ENCODE measurements around the gene RNF113B.

Gene RNF113B

DNA sequence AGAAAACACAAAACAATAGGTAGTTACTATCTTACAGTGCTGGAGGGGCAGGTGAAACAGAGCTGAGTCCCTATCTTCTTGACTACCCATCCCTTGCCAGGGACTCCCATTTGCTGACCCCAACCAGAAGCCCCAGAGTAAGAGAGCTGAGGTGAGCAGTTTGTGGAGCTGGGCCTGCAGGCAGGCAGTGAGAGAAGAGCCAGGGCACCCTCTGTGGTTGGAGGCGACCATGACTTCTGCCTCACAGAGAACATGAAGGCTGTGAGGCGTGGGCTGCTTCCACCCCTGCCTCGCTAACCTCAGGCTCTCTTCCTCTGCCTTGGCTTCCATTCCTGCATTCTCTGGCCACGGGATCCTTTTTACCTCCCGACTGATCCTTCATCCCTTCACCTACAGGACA is 47.5 kb upstream of the RNF113B start:
- no peak overlapping the region for H3K14ac ChIP-seq (ENCODE audit: low read length in 2 of 2)
- H3K4ac ChIP-seq (ENCODE audit: low read depth in 1 of 2, low read length in 2 of 2): peak overlapping the region; percentile 20 to 35
- DNase-seq: no peak
- H3K4me2 ChIP-seq (ENCODE audit: low read length, poor library complexity, severe bottlenecking): no peak overlapping the region
- 94% methylated on average over 5 of the region's 5 CpGs for WGBS
- peaks cover 9 to 13% of the 10 kb centered on the region in 2 experiments for H3K36me3 ChIP-seq (ENCODE audit: control insufficient read depth in 1 of 2, insufficient read depth in 2 of 2, low read depth in 1 of 2, low read length in 2 of 2)
- H3K4me3 ChIP-seq (ENCODE audit: insufficient read depth in 1 of 2, low read depth in 1 of 2, low read length in 2 of 2): no peak overlapping the region
- no peak overlapping the region for H3K27ac ChIP-seq (ENCODE audit: low read length, poor library complexity, severe bottlenecking)
- no peaks in the 10 kb centered on the region for H3K27me3 ChIP-seq (ENCODE audit: control insufficient read depth in 1 of 2, insufficient read depth in 1 of 2, low read length in 2 of 2)
- H2AFZ ChIP-seq (ENCODE audit: low read depth, low read length): no peak overlapping the region
- H2BK120ac ChIP-seq (ENCODE audit: low read depth, low read length): no peak overlapping the region
- H3K9me3 ChIP-seq (ENCODE audit: control insufficient read depth, low read length): no peaks in the 10 kb centered on the region
- no peak overlapping the region for H2BK5ac ChIP-seq (ENCODE audit: low read depth, low read length, poor library complexity, severe bottlenecking)
- H4K91ac ChIP-seq (ENCODE audit: low read length): peak overlapping the region; percentile 57
- peak overlapping the region; percentile 40 to 78 for H2BK12ac ChIP-seq (ENCODE audit: low read length in 2 of 2)
- H3K9ac ChIP-seq (ENCODE audit: low read length): no peak overlapping the region
- H3K23ac ChIP-seq (ENCODE audit: low read length in 2 of 2): no peak overlapping the region
- peak overlapping the region; percentile 25 for H2AK5ac ChIP-seq (ENCODE audit: low read length, severe bottlenecking)
- H2BK15ac ChIP-seq (ENCODE audit: low read depth, poor library complexity, severe bottlenecking): peak overlapping the region; percentile 40
- H3K18ac ChIP-seq (ENCODE audit: low read depth in 1 of 2, low read length in 2 of 2): no peak overlapping the region
- peaks cover 14% of the 10 kb centered on the region for H3K4me1 ChIP-seq (ENCODE audit: control insufficient read depth, insufficient read depth, low read depth, low read length)
- peaks cover 32% of the 10 kb centered on the region for H3K79me1 ChIP-seq (replicated peaks; ENCODE audit: low read length, poor library complexity, severe bottlenecking)
- peak overlapping the region; percentile 27 for H4K8ac ChIP-seq (ENCODE audit: low read length)

DNA sequence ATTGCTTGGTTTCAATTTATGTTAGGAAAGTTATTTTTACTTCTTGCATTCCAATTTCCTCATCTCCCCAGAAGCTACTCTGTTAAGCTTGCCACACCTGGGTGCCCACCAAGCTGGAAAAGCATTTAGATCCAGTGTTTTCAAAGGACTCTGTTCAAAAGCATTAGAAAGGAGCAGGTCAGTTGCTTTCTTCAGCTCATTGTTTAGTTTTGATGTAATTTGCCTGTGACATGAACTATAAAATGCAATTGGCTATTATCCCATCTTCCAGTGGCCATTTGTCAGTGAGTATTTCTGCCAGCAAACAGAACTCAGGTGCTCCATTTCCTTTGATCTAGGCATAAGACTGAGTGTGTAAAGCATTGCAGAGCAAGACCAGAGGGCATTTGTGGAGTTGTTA is 46.7 kb upstream of the RNF113B start:
- Histone ChIP-seq H3K18ac (ENCODE audit: low read depth in 1 of 2, low read length in 2 of 2) (no peak overlapping the region), H4K91ac (ENCODE audit: low read length) (peak overlapping the region; percentile 19), H2BK12ac (ENCODE audit: low read length in 2 of 2) (no peak overlapping the region), H3K4me2 (ENCODE audit: low read length, poor library complexity, severe bottlenecking) (no peak overlapping the region), H2AFZ (ENCODE audit: low read depth, low read length) (no peak overlapping the region), H3K23ac (ENCODE audit: low read length in 2 of 2) (no peak overlapping the region), H4K8ac (ENCODE audit: low read length) (no peak overlapping the region), H2BK5ac (ENCODE audit: low read depth, low read length, poor library complexity, severe bottlenecking) (no peak overlapping the region), H3K4me3 (ENCODE audit: insufficient read depth in 1 of 2, low read depth in 1 of 2, low read length in 2 of 2) (no peak overlapping the region), H2AK5ac (ENCODE audit: low read length, severe bottlenecking) (no peak overlapping the region), H3K4me1 (ENCODE audit: control insufficient read depth, insufficient read depth, low read depth, low read length) (peaks cover 14% of the 10 kb centered on the region), H2BK15ac (ENCODE audit: low read depth, poor library complexity, severe bottlenecking) (no peak overlapping the region), H3K4ac (ENCODE audit: low read depth in 1 of 2, low read length in 2 of 2) (no peak overlapping the region), H3K14ac (ENCODE audit: low read length in 2 of 2) (no peak overlapping the region), H3K9me3 (ENCODE audit: control insufficient read depth, low read length) (no peaks in the 10 kb centered on the region), H3K27ac (ENCODE audit: low read length, poor library complexity, severe bottlenecking) (peak overlapping the region; percentile 54), H3K9ac (ENCODE audit: low read length) (no peak overlapping the region), H3K36me3 (ENCODE audit: control insufficient read depth in 1 of 2, insufficient read depth in 2 of 2, low read depth in 1 of 2, low read length in 2 of 2) (peaks cover 9 to 13% of the 10 kb centered on the region in 2 experiments), H3K79me1 (replicated peaks; ENCODE audit: low read length, poor library complexity, severe bottlenecking) (peaks cover 33% of the 10 kb centered on the region), H2BK120ac (ENCODE audit: low read depth, low read length) (no peak overlapping the region), H3K27me3 (ENCODE audit: control insufficient read depth in 1 of 2, insufficient read depth in 1 of 2, low read length in 2 of 2) (no peaks in the 10 kb centered on the region)
- DNase-seq: no peak

DNA sequence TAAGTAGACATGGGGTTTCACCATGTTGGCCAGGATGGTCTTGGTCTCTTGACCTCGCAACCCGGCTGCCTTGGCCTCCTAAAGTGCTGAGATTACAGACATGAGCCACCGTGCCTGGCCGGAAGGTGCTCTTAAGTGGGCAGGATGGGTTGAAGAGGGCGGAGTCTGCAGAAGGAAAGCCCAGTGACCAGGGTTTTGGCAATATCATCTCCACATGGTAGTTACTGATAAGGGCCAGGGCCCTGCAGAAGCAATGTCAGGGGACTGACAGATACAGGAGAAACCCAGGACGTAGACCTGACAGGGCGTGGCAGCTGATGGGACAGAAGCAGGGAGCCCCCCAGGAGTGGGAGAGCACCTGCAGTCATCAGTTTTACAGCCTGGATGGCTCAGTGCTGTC is 45.7 kb upstream of the RNF113B start:
- no peak overlapping the region for H3K4me2 ChIP-seq (ENCODE audit: low read length, poor library complexity, severe bottlenecking)
- H2AK5ac ChIP-seq (ENCODE audit: low read length, severe bottlenecking): no peak overlapping the region
- H3K36me3 ChIP-seq (ENCODE audit: control insufficient read depth in 1 of 2, insufficient read depth in 2 of 2, low read depth in 1 of 2, low read length in 2 of 2): peaks cover 9 to 17% of the 10 kb centered on the region in 2 experiments
- H3K4me1 ChIP-seq (ENCODE audit: control insufficient read depth, insufficient read depth, low read depth, low read length): peaks cover 16% of the 10 kb centered on the region
- H3K79me1 ChIP-seq (replicated peaks; ENCODE audit: low read length, poor library complexity, severe bottlenecking): peaks cover 37% of the 10 kb centered on the region
- peak overlapping the region in 1 of 2 experiments; percentile 48 for H3K18ac ChIP-seq (ENCODE audit: low read depth in 1 of 2, low read length in 2 of 2)
- H3K4me3 ChIP-seq (ENCODE audit: insufficient read depth in 1 of 2, low read depth in 1 of 2, low read length in 2 of 2): no peak overlapping the region
- no peak overlapping the region for H3K9ac ChIP-seq (ENCODE audit: low read length)
- H2AFZ ChIP-seq (ENCODE audit: low read depth, low read length): no peak overlapping the region
- no peaks in the 10 kb centered on the region for H3K9me3 ChIP-seq (ENCODE audit: control insufficient read depth, low read length)
- no peaks in the 10 kb centered on the region for H3K27me3 ChIP-seq (ENCODE audit: control insufficient read depth in 1 of 2, insufficient read depth in 1 of 2, low read length in 2 of 2)
- no peak overlapping the region for H3K23ac ChIP-seq (ENCODE audit: low read length in 2 of 2)
- no peak overlapping the region for H3K14ac ChIP-seq (ENCODE audit: low read length in 2 of 2)
- no peak overlapping the region for H3K4ac ChIP-seq (ENCODE audit: low read depth in 1 of 2, low read length in 2 of 2)
- no peak for DNase-seq
- no peak overlapping the region for H2BK120ac ChIP-seq (ENCODE audit: low read depth, low read length)
- H3K27ac ChIP-seq (ENCODE audit: low read length, poor library complexity, severe bottlenecking): no peak overlapping the region
- WGBS: 90% methylated on average over 7 of the region's 7 CpGs
- H2BK15ac ChIP-seq (ENCODE audit: low read depth, poor library complexity, severe bottlenecking): no peak overlapping the region
- no peak overlapping the region for H2BK5ac ChIP-seq (ENCODE audit: low read depth, low read length, poor library complexity, severe bottlenecking)
- H2BK12ac ChIP-seq (ENCODE audit: low read length in 2 of 2): no peak overlapping the region
- H4K8ac ChIP-seq (ENCODE audit: low read length): no peak overlapping the region
- H4K91ac ChIP-seq (ENCODE audit: low read length): peak overlapping the region; percentile 88

DNA sequence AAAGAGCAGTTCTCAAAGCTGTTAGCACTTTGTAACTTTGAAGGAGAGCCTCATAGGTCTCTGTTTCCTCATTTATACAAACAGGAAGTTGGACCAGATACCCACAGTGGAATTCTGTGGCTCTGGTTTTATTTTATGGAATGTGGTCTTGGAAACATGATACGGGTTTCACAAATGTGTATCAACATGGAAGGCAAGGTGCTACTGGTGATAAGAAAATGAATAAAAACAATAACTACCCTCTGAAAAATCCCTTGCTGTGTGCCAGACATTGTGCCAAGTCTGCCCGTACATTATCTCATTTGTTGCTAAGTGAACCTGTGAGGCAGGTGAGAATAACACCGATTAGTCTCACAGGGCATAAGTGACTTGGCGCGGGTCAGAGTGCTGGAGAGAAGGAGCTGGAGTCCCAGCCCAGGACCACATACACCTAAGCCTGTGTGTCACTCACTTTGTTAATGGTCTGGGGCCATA is 45.0 kb upstream of the RNF113B start:
- H4K8ac ChIP-seq (ENCODE audit: low read length): peak overlapping the region; percentile 8
- WGBS: 96% methylated on average over 4 of the region's 5 CpGs
- H3K4me3 ChIP-seq (ENCODE audit: insufficient read depth in 1 of 2, low read depth in 1 of 2, low read length in 2 of 2): no peak overlapping the region
- peak overlapping the region in 1 of 2 experiments; percentile 14 for H3K23ac ChIP-seq (ENCODE audit: low read length in 2 of 2)
- H4K91ac ChIP-seq (ENCODE audit: low read length): peak overlapping the region; percentile 77
- H3K9ac ChIP-seq (ENCODE audit: low read length): no peak overlapping the region
- H3K14ac ChIP-seq (ENCODE audit: low read length in 2 of 2): no peak overlapping the region
- peak overlapping the region in 1 of 2 experiments; percentile 61 for H2BK12ac ChIP-seq (ENCODE audit: low read length in 2 of 2)
- H2AK5ac ChIP-seq (ENCODE audit: low read length, severe bottlenecking): peak overlapping the region; percentile 81
- H3K36me3 ChIP-seq (ENCODE audit: control insufficient read depth in 1 of 2, insufficient read depth in 2 of 2, low read depth in 1 of 2, low read length in 2 of 2): peaks cover 15 to 24% of the 10 kb centered on the region in 2 experiments
- H2BK15ac ChIP-seq (ENCODE audit: low read depth, poor library complexity, severe bottlenecking): peak overlapping the region; percentile 57
- peaks cover 37% of the 10 kb centered on the region for H3K79me1 ChIP-seq (replicated peaks; ENCODE audit: low read length, poor library complexity, severe bottlenecking)
- no peak overlapping the region for H2BK5ac ChIP-seq (ENCODE audit: low read depth, low read length, poor library complexity, severe bottlenecking)
- no peak overlapping the region for H3K4me2 ChIP-seq (ENCODE audit: low read length, poor library complexity, severe bottlenecking)
- no peak overlapping the region for H3K4ac ChIP-seq (ENCODE audit: low read depth in 1 of 2, low read length in 2 of 2)
- H3K18ac ChIP-seq (ENCODE audit: low read depth in 1 of 2, low read length in 2 of 2): peak overlapping the region; percentile 67 to 69
- H3K27me3 ChIP-seq (ENCODE audit: control insufficient read depth in 1 of 2, insufficient read depth in 1 of 2, low read length in 2 of 2): no peaks in the 10 kb centered on the region
- peak overlapping the region; percentile 14 for H3K27ac ChIP-seq (ENCODE audit: low read length, poor library complexity, severe bottlenecking)
- H3K4me1 ChIP-seq (ENCODE audit: control insufficient read depth, insufficient read depth, low read depth, low read length): peaks cover 20% of the 10 kb centered on the region
- no peak overlapping the region for H2AFZ ChIP-seq (ENCODE audit: low read depth, low read length)
- no peaks in the 10 kb centered on the region for H3K9me3 ChIP-seq (ENCODE audit: control insufficient read depth, low read length)
- peak; percentile 70 for DNase-seq
- H2BK120ac ChIP-seq (ENCODE audit: low read depth, low read length): peak overlapping the region; percentile 11
